GM19240 (cell line): ENCODE results near the gene AGO4.
"Not testable (repeated sequence)": the region's sequence is repeated elsewhere in the genome, so short reads cannot be mapped to it uniquely, and the experiment has no call there.

Experiments used
- DNase-seq: peaks from one replicate; pipeline ENCODE4 v3.0.0; 2011; ENCODE audit warnings: low spot score; ENCODE audit not compliant: insufficient read length

AGO4 gene

DNA sequence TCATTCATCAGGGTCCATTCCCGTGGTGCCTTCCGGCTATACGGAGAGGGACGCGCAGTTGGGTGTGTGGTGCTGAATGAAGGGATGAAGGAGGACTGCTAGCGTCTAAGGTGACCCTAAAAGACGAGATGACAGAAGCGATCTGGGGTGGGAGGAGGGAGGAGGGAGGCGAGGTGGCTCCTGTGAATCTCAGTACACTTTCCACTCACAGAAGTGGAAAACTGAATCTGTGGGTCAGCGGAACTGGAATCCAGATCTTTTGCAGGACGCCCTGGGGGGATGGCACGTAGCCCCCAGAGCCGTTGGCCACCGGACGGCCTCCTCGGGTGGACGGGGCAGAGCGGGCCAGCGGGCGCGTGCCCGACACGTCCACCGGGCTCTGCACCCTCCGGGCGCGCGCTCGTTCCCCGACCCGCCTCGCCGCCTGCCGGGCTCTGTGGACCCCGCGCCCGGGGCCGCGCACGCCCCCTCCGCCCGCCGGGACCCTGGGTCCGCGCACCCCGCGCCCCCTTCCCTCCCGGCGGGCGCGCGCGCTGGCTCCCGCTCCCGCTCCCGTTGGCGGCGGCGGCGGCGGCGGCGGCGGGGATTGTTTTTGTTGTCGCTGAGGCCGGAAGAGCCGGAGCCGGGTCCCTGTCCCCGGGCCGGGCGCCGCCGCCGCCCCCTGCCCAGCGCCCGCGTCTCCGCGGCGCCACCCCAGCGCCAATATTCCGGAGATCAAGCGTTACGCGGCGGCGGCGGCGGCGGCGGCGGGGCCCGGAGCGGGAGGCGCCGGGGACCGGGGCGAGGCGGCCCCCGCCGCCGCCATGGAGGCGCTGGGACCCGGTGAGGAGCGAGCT is at the start of gene AGO4:
Gene AGO4, plus strand, starts transcription at position 403 of the 836 bp plus-strand sequence. Its CDS starts 401 bp downstream, at position 804.
- DNase-seq = no peak

- no peak for DNase-seq
Observed at GRCh38 chr1:35762141-35762540, 45.7 kb upstream of the AGO4 start.

DNA sequence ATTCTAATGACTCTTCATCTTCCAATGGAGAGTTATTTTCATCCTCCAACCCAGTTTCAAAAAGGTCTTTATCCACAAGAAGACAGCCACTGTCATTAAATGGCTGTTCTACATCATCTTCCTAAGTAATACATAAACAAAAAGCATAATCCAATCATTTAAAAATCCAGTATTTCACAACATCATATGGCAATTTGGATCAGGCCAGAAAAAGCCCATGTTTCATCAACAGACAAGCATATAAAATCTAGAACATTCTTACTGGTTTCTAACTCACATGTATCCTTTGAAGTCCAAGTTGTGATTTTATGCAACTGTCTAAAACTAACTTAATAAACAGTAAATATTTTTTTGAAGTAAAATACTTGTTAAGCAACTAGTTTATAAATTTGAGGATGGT is 44.6 kb upstream of the AGO4 start:
- DNase-seq = no peak

GRCh38 chr1:35764283-35764682 is 43.5 kb upstream of the AGO4 start:
- DNase-seq = no peak

DNA sequence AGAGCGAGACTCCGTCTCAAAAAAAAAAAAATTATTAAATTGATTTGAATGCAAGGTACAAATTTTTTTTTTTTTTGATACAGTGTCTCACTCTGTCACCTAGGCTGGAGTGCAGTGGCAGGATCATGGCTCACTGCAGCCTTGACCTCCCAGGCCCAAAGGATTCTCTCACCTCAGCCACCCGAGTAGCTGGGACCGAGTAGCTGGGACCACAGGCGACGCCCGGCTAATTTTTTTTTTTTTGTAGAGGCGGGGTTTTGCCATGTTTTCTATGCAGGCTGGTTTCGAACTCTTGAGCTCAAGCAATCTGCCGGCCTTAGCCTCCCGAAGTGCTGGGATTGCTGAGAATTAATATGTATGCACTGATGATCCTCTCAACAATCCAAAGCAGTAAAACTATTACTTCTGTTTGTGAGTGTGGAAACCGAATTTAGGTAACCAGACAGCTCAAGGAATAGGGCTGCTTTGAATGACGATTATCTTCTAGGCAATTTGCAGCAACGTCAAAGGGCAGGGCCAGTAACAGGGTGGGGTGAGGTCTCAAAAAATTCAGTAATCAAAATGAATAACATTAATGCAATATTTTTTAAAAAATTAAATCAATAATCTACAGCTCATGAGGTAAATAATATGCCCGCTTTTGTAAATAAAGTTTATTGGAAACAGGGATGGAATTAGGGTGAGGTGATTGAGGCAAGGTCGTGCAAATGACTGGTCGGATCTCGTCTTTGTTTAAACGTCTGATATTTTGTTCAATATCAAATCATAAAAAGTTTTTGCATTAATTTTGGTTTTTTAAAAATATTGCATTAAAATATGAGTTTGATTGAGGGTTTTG is 39.2 kb upstream of the AGO4 start:
- DNase-seq = no peak

DNA sequence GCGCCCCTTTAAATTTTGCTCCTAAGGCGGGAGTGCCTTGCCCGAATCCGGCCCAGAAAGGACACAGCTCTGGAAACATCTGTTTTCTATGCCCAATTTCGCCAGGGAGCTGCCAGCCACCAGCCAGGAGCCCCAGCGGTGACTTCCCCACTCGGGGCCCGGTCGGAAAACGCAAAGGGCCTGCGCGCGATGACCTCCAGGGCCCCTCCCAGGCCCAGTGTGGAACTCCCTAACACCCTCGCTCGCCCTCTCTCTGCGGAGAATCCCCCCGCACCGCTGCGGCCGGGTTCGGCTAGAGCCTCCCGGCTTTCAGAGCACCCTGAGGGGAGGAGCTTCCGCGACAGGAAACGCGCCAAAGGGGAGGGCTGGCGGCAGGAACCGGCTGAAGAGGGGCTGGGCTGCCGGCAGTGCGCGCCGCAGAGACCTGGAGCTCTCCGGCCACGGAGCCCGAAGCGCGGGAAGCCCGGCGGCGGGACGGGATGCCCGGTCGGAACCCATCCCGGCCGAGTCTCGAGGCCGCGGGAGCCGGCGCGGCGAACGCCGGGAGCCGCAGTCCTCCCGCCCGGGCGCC is 38.5 kb upstream of the AGO4 start:
- peak; percentile 79 for DNase-seq

DNA sequence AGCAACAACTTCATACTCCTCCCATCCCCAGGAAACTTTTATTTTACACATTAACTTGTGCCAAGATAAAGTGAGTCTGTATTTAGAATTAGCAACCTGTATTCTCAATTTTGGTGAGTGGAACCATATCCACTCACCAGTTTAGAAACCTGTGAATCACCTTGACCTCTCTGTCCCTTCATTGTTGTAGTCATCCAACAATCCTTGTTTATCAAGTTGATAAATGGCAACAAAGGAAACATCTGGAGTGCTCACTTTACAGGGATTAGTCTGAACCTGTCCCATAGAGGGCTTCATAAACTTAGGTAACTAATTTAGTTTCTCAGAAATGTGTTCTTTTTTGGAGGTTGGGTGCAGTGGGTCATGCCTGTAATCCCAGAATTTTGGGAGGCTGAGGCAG is 34.1 kb upstream of the AGO4 start:
- DNase-seq = no peak

DNA sequence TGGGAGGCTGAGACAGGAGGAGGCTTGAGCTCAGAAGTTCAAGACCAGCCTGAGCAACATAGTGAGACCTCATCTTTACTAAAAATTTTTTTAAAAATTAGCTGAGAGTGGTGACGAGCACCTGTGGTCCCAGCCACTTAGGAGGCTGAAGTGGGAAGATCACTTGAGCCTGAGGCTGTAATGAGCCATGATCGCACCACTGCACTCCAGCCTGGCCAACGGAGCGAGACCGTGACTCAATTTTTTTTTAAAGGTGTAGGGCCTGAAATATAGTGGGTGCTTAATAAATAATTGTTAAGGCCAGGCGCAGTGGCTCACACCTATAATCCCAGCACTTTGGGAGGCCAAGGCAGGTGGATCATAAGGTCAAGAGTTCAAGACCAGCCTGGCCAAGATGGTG is 31.6 kb upstream of the AGO4 start:
- not testable (repeated sequence) for DNase-seq

- no peak for DNase-seq
Observed at GRCh38 chr1:35777109-35777508, 30.7 kb upstream of the AGO4 start.

GRCh38 chr1:35783055-35783583 is 24.7 kb upstream of the AGO4 start:
- DNase-seq = no peak

DNA sequence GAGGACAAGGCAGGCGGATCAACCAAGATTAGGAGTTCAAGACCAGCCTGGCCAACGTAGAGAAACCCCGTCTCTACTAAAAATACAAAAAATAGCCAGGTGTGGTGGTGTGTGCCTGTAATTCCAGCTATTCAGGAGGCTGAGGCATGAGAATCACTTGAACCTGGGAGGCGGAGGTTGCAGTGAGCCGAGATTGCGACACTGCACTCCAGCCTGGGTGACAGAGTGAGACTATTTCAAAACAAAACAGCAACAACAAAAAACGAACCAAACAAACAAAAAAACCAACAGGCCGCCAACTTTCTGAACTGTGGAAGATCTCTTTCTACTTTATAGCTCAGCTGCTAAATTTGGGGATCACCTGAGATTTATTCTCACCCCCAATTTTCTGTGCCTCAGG is 23.5 kb upstream of the AGO4 start:
- not testable (repeated sequence) for DNase-seq

GRCh38 chr1:35788139-35788538 is 19.7 kb upstream of the AGO4 start:
- DNase-seq = no peak

DNA sequence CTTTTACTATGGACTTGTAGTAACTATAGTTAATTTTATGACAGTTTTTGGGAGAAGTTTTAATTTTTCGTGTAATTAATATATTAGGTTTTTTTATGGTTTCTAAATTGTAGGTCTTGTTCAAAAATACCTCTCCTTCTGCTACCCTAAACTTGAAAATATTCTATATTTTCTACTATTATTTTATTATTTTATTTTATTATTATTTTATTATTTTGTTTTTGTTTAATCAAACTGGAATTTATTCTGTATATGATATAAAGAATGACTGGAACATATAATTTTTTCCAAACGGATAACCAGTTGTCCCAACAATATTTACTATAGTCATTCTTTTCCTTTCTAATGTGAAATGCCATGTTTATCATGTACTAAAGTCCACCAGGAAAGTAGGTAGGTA is 17.1 kb upstream of the AGO4 start:
- no peak for DNase-seq

DNA sequence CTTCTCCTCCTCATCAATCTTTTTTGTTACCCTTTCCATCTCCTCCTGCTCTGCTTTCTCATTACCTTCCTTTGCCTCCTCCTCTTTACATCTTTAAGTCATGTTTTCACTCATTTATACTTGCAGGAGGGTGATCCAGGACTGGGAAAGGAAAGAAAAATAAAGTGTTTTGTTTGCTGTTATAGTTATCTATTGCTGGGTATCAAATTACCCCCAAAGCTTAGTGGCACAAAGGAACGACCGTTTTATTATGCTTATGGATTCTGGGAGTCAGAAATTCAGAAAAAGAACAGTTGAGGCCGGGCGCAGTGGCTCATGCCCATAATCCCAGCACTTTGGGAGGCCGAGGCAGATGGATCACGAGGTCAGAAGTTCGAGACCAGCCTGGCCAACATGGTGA is 12.5 kb upstream of the AGO4 start:
- DNase-seq = no peak

DNA sequence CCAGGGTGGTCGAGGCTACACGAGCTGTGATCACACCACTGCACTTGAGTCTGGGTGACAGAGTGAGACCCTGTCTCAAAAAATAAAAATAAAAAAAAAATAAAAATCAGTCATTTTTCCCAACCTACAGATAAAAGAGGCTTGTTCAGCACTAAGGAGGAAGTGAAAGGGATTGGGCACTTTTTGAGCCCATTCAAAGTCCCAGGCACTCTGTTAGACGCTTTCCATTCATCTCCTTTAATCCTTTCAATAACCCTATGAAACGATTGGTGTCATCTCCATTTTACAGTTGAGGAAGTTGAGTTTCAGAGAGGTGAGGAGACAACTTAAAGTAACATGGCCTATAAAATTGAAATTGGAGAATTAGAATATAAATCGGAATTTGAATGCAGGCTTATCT is 10.4 kb upstream of the AGO4 start:
- no peak for DNase-seq

DNA sequence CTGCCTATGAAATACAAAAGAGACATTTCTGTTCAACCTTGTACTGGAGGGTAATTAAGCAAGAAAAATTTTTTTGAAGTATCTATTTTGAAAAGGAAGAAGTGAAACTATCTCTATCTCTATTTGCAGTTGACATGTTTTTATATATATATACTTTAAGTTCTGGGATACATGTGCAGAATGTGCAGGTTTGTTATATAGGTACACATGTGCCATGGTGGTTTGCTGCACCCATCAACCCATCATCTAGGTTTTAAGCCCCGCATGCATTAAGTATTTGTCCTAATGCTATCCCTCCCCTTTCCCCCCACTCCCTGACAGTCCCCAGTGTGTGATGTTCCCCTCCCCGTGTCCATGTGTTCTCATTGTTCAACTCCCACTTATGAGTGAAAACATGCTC is 9.8 kb upstream of the AGO4 start:
- DNase-seq = not testable (repeated sequence)

GRCh38 chr1:35800167-35800887 is 7.5 kb upstream of the AGO4 start:
- not testable (repeated sequence) for DNase-seq

DNA sequence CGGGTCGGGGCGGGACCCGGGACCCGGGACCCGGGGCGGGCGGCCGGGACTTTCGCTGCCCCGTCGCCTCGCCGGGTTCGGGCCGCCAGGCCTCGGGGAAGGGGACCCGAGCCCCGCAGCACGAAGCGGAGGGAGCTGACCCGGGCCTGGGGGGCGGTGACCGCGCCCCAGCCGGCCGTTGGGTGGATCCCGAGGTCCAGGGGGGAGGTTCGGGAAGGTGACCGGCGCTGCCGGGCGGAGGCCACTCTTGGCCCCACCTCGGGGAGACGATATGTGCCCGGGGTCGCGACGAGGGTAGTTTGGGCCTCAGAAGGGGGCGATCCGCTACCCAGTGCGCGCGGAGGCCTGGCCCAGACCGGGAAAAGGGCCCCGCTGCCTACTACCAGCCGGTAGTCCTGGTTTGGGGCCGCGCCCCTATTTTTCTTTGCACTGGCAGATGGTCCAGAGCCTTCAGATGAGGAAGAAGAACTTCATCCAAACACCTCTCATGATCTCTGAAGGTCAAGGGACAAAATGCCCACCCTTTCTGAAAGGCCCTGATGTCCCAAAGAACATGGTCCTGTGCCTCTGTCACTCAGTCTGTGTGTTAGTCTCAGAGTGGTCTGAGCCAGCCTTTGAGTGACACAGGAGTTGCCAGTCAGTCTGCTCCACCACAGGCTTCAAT is 766 bp downstream of the AGO4 start:
- DNase-seq = no peak

GRCh38 chr1:35809114-35810095 is 1.6 kb downstream of the AGO4 start:
- DNase-seq = no peak
